Measurements from ENCODE around the gene MCCD1. TPM values are rescaled to one million over a fixed set of nuclear protein-coding genes. Genes with fewer than 3 reads are reported as not detected.
A peak's percentile ranks its signal among the peaks of the same experiment; 100 is the strongest.

Gene MCCD1
- total RNA-seq, 4 donors from 2014 or later, result not detected

DNA sequence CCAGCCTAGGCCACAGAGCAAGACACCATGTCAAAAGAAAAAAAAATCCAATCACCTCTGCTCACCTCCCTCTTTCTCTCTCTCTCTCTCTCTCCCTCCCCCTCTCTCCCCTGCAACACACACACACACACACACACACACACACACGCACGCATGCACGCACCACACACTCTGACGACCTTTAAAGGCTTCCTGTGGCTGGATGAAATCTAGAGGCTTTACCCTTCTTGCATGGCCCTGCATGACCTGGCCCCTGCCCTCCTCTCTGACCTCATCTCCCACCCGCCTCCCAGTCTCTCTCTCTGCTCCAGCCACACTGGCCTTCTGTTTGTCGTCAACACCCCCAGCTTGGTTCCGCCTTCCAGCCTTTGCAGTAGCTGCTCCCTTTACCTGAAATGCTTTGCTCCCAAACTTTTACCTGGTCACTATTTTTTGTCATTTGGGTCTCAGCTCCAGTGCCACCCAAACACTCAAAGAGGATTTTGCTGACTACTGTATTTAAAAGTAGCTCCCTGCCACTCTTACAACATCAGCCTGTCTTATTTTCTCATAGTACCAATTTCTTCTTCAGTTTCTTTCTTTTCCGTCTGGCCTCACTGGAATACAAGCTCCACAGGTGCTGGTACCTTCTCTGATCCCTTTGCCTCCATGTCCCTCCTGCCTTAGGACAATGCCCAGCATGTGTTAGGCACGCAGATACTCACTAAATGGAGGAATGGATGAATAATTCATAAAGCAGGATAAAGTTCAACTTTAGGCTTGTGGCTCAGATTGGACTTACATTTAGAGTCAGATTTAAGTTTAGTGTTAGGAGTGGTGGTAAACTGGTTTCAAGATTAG lies 39.0 kb downstream of the MCCD1 start:
- Histone ChIP-seq H3K36me3 (no peaks in the 10 kb centered on the region), H3K27ac (no peak overlapping the region), H3K4me3 (no peak overlapping the region), H3K4me1 (peaks cover 0 to 3% (median 0%) of the 10 kb centered on the region in 4 donors), H3K9me3 (no peaks in the 10 kb centered on the region), H3K27me3 (peaks cover 0 to 6% of the 10 kb centered on the region in 2 donors)
- DNase-seq (ENCODE audit: low spot score in 2 of 2), result no peak
- TF ChIP-seq, protein P1, sequence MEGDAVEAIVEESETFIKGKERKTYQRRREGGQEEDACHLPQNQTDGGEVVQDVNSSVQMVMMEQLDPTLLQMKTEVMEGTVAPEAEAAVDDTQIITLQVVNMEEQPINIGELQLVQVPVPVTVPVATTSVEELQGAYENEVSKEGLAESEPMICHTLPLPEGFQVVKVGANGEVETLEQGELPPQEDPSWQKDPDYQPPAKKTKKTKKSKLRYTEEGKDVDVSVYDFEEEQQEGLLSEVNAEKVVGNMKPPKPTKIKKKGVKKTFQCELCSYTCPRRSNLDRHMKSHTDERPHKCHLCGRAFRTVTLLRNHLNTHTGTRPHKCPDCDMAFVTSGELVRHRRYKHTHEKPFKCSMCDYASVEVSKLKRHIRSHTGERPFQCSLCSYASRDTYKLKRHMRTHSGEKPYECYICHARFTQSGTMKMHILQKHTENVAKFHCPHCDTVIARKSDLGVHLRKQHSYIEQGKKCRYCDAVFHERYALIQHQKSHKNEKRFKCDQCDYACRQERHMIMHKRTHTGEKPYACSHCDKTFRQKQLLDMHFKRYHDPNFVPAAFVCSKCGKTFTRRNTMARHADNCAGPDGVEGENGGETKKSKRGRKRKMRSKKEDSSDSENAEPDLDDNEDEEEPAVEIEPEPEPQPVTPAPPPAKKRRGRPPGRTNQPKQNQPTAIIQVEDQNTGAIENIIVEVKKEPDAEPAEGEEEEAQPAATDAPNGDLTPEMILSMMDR (IDR thresholded peaks at IDR 0.05), result no peak
- TF ChIP-seq EP300 (IDR thresholded peaks at IDR 0.05) (no peak), POLR2A (IDR thresholded peaks at IDR 0.05) (no peak)
- WGBS, 2 donors, result 30 to 31% methylated on average over 8 to 9 of the region's 9 CpGs

- Histone ChIP-seq H3K36me3 (no peaks in the 10 kb centered on the region), H3K4me3 (no peak overlapping the region), H3K9me3 (no peaks in the 10 kb centered on the region), H3K4me1 (peaks cover 0 to 3% (median 0%) of the 10 kb centered on the region in 4 donors), H3K27me3 (peaks cover 0 to 6% of the 10 kb centered on the region in 2 donors), H3K27ac (no peak overlapping the region)
- TF ChIP-seq EP300 (IDR thresholded peaks at IDR 0.05) (peak in 1 of 2 donors; percentile 19), POLR2A (IDR thresholded peaks at IDR 0.05) (no peak)
- WGBS, 2 donors, result 64 to 73% methylated on average over 3 of the region's 3 CpGs
- no peak for DNase-seq (ENCODE audit: low spot score in 2 of 2)
Measured at GRCh38 chr6:31568537-31568961, 39.8 kb downstream of the MCCD1 start.

GRCh38 chr6:31569861-31570536 lies 41.2 kb downstream of the MCCD1 start:
- no peaks in the 10 kb centered on the region for H3K9me3 ChIP-seq
- H3K4me1 ChIP-seq, result peaks cover 0 to 9% (median 0%) of the 10 kb centered on the region in 4 donors
- TF ChIP-seq, protein P1 (IDR thresholded peaks at IDR 0.05), result no peak
- TF ChIP-seq EP300 (IDR thresholded peaks at IDR 0.05) (no peak), POLR2A (IDR thresholded peaks at IDR 0.05) (no peak)
- H3K36me3 ChIP-seq, result no peaks in the 10 kb centered on the region
- H3K27me3 ChIP-seq, result peaks cover 0 to 6% of the 10 kb centered on the region in 2 donors
- WGBS, 2 donors, result 82 to 90% methylated on average over 1 of the region's 1 CpG
- no peak overlapping the region for H3K4me3 ChIP-seq
- no peak overlapping the region for H3K27ac ChIP-seq
- DNase-seq (ENCODE audit: low spot score in 2 of 2), result no peak

DNA sequence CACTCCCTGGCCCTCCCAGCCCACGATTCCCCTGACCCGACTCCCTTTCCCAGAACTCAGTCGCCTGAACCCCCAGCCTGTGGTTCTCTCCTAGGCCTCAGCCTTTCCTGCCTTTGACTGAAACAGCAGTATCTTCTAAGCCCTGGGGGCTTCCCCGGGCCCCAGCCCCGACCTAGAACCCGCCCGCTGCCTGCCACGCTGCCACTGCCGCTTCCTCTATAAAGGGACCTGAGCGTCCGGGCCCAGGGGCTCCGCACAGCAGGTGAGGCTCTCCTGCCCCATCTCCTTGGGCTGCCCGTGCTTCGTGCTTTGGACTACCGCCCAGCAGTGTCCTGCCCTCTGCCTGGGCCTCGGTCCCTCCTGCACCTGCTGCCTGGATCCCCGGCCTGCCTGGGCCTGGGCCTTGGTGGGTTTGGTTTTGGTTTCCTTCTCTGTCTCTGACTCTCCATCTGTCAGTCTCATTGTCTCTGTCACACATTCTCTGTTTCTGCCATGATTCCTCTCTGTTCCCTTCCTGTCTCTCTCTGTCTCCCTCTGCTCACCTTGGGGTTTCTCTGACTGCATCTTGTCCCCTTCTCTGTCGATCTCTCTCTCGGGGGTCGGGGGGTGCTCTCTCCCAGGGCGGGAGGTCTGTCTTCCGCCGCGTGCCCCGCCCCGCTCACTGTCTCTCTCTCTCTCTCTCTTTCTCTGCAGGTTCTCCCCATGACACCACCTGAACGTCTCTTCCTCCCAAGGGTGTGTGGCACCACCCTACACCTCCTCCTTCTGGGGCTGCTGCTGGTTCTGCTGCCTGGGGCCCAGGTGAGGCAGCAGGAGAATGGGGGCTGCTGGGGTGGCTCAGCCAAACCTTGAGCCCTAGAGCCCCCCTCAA lies 43.5 kb downstream of the MCCD1 start, which contains the start of gene LTA:
Gene LTA (plus strand): TSS at position 249 of the 871 bp plus-strand sequence. CDS start 454 bp downstream, at position 703.
- H3K27ac ChIP-seq, result peak within 1 kb of the TSS in 1 of 4 donors; percentile 79
- no peaks in the 10 kb centered on the region for H3K36me3 ChIP-seq
- TF ChIP-seq, protein P1 (IDR thresholded peaks at IDR 0.05), result no peak
- TF ChIP-seq EP300 (IDR thresholded peaks at IDR 0.05) (no peak), POLR2A (IDR thresholded peaks at IDR 0.05) (no peak)
- H3K9me3 ChIP-seq, result no peaks in the 10 kb centered on the region
- H3K27me3 ChIP-seq, result peaks cover 0 to 6% of the 10 kb centered on the region in 2 donors
- peak within 1 kb of the TSS in 1 of 4 donors; percentile 29 for H3K4me3 ChIP-seq
- 82 to 83% methylated on average over 27 of the region's 27 CpGs for WGBS, 2 donors
- no peak for DNase-seq (ENCODE audit: low spot score in 2 of 2)
- peaks cover 0 to 11% (median 0%) of the 10 kb centered on the region in 4 donors for H3K4me1 ChIP-seq
